SK-N-MC (cell line): ENCODE measurements around the gene PAPOLA.

Source experiments
- DNase-seq: peaks from one replicate; pipeline ENCODE4 v3.0.0-alpha.2; 2011; ENCODE audit warnings: low read depth, low spot score
- H3K27ac ChIP-seq: fragments of 200-600 bp; sonication (generic); 2 replicates; pipeline ENCODE4 v1.5.1; 2016; ENCODE audit warnings: mixed run types
- H3K36me3 ChIP-seq: fragments of 200-600 bp; sonication (generic); 2 replicates; pipeline ENCODE4 v1.6.1; 2017; ENCODE audit warnings: antibody characterized with exemption, low read length, mixed read lengths; ENCODE audit not compliant: insufficient read depth
- H3K4me3 ChIP-seq: fragments of 200-600 bp; sonication (generic); 2 replicates; pipeline ENCODE4 v1.5.1; 2016
- H3K9ac ChIP-seq: fragments of 200-600 bp; sonication (generic); 2 replicates; pipeline ENCODE4 v1.8.0; 2017; ENCODE audit warnings: mixed run types, mixed read lengths; ENCODE audit not compliant: insufficient read length
- H3K9me3 ChIP-seq: fragments of 200-600 bp; sonication (generic); 2 replicates; pipeline ENCODE4 v1.6.1; 2017; ENCODE audit warnings: low read depth, mild to moderate bottlenecking, antibody characterized with exemption, low read length, moderate library complexity, mixed read lengths
- EZH2 ChIP-seq: fragments of 200-600 bp; sonication (generic); IDR thresholded peaks from one replicate; pipeline ENCODE4 v1.6.1; 2017; ENCODE audit warnings: antibody characterized with exemption
- FOXP2 ChIP-seq: optimal IDR thresholded peaks from 2 replicates; pipeline ENCODE3; 2011; ENCODE audit warnings: mild to moderate bottlenecking, moderate library complexity; ENCODE audit not compliant: insufficient read depth; ENCODE audit errors: extremely low read length, control extremely low read depth
- POLR2AphosphoS5 ChIP-seq: IDR thresholded peaks from 2 replicates; pipeline ENCODE4 v1.6.1; 2012; ENCODE audit warnings: mild to moderate bottlenecking, low read depth, low read length, borderline replicate concordance

PAPOLA gene

DNA sequence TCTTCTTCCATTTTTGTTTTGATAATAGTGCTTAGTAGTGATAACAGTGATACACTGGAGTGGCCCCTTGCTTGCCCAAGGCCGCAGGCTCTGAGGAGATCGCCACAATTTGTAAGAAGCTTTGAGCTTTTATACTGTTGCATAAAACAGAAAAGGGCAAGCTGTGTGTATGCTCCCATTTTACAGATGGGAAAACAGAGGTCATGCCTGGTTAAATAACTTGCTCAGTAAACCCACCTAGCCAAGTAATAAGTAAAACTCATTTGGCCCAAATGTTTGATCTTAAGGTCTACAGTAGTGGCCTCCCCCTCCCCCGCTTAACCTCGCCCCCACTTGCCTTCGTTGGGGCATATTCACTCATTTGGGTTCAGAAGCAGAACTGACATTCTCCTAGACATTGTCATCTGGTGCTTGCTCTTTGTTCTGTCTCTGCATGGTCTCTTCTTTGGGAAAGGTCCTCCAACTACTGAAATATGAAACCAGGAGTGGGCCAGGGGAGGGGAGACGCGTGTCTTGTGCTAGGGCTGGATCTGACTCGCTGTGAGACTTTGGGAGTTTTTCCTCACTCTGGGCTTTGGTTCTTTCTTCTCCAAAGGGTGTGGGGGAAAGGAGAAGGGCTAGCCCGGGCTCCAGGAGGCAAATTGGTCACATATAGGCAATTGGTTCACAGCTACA lies 88.1 kb downstream of the PAPOLA start:
- no peaks in the 10 kb centered on the region for H3K9me3 ChIP-seq
- H3K4me3 ChIP-seq, result no peak overlapping the region
- no peak overlapping the region for H3K9ac ChIP-seq
- TF ChIP-seq FOXP2 (no peak), POLR2AphosphoS5 (no peak), EZH2 (no peak)
- no peak overlapping the region for H3K27ac ChIP-seq
- H3K36me3 ChIP-seq, result no peaks in the 10 kb centered on the region
- no peak for DNase-seq

GRCh38 chr14:96592591-96593386 lies 90.6 kb downstream of the PAPOLA start:
- no peaks in the 10 kb centered on the region for H3K36me3 ChIP-seq
- H3K4me3 ChIP-seq, result no peak overlapping the region
- H3K9me3 ChIP-seq, result no peaks in the 10 kb centered on the region
- H3K9ac ChIP-seq, result no peak overlapping the region
- TF ChIP-seq EZH2 (no peak), POLR2AphosphoS5 (no peak), FOXP2 (no peak)
- DNase-seq, result no peak
- no peak overlapping the region for H3K27ac ChIP-seq

GRCh38 chr14:96594961-96595360 lies 92.8 kb downstream of the PAPOLA start:
- Histone ChIP-seq H3K9ac (no peak overlapping the region), H3K9me3 (no peaks in the 10 kb centered on the region), H3K4me3 (no peak overlapping the region), H3K27ac (no peak overlapping the region), H3K36me3 (no peaks in the 10 kb centered on the region)
- DNase-seq, result no peak
- TF ChIP-seq FOXP2 (no peak), POLR2AphosphoS5 (no peak), EZH2 (no peak)

DNA sequence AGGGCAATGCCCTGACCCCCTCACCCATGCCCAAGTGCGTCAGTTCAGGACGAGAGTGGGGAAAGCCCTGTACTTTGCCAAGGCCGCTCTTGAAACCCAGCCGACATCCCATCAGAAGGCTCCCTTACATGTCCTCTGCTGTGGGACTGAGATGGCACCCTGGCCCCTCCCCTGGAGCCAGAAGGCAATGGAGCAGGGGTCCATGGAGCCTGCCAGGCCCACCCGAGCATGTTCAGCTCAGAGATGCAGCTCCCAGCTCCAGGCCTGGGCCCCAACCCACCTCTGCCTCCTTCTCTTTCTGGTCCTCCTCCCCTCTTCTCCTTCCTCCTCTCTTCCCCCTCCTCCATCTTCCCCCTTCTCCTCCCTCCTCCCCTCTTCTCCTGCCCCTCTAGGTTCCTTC lies 95.5 kb downstream of the PAPOLA start:
- TF ChIP-seq EZH2 (no peak), POLR2AphosphoS5 (no peak), FOXP2 (no peak)
- no peaks in the 10 kb centered on the region for H3K36me3 ChIP-seq
- H3K4me3 ChIP-seq, result no peak overlapping the region
- H3K9me3 ChIP-seq, result no peaks in the 10 kb centered on the region
- H3K9ac ChIP-seq, result no peak overlapping the region
- H3K27ac ChIP-seq, result no peak overlapping the region
- no peak for DNase-seq

DNA sequence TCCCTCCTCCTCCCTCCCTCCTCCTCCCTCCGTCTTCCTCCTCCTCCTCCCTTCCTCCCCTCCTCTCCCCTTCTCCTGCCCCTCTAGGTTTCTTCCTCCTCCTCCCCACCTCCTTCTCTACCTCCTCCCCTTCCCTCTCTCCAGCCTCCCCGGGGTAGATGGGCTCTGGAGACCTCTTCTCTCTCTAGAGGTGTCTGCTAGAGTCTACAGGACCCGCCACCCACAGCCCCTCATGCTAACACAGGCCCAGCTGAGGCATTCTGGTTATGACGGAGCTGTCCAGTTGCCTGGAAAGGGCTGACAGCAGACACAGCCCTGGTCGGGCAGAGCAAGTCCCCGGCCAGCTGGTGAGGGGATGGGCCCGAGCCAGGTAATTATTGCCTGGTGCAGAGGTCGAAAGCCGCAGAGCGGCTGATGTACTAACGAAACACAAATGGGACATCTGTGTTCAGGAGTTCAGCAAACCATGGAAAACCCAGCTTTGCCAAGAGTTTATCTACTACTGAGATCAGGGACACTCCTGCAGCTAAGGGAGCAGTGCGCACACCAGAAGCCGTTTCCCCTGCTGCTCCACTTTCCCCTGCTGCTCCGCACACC lies 96.2 kb downstream of the PAPOLA start:
- TF ChIP-seq POLR2AphosphoS5 (no peak), FOXP2 (no peak), EZH2 (no peak)
- Histone ChIP-seq H3K27ac (no peak overlapping the region), H3K36me3 (no peaks in the 10 kb centered on the region), H3K9ac (no peak overlapping the region), H3K9me3 (no peaks in the 10 kb centered on the region), H3K4me3 (no peak overlapping the region)
- DNase-seq, result no peak

GRCh38 chr14:96599076-96599475 lies 96.9 kb downstream of the PAPOLA start:
- Histone ChIP-seq H3K9ac (no peak overlapping the region), H3K27ac (no peak overlapping the region)

DNA sequence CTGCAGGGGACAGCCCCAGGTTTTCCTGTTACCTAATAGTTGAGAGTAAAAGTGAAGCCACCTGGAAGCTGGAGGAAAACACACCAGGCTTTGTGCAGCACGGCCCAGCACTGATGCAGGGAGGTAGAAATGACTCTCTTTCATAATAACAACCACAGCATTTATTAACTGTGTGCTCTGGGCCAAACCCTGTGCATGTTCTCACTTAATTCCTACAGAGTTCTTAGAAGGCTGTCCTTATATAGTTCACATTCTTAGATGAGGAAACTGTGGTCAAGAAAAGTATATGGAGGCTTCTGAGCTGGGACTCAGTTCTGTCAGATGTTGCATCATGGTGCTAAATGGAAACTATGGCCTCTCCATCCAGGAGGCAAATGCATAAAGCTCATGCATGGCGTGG lies 100.0 kb downstream of the PAPOLA start:
- no peaks in the 10 kb centered on the region for H3K9me3 ChIP-seq
- TF ChIP-seq FOXP2 (no peak), POLR2AphosphoS5 (no peak), EZH2 (no peak)
- H3K27ac ChIP-seq, result no peak overlapping the region
- no peak overlapping the region for H3K4me3 ChIP-seq
- H3K9ac ChIP-seq, result no peak overlapping the region
- DNase-seq, result no peak
- no peaks in the 10 kb centered on the region for H3K36me3 ChIP-seq

More at GRCh38 chr14:96599076-96599475, 96.9 kb downstream of the PAPOLA start:
- H3K4me3 ChIP-seq, result no peak overlapping the region
- no peaks in the 10 kb centered on the region for H3K36me3 ChIP-seq
- H3K9me3 ChIP-seq, result no peaks in the 10 kb centered on the region
- TF ChIP-seq FOXP2 (no peak), POLR2AphosphoS5 (no peak), EZH2 (no peak)
- no peak for DNase-seq

- Histone ChIP-seq H3K9me3 (no peaks in the 10 kb centered on the region), H3K27ac (no peak overlapping the region), H3K4me3 (no peak overlapping the region), H3K36me3 (no peaks in the 10 kb centered on the region), H3K9ac (no peak overlapping the region)
- TF ChIP-seq EZH2 (no peak), POLR2AphosphoS5 (no peak), FOXP2 (no peak)
- no peak for DNase-seq
Observed at GRCh38 chr14:96603350-96604255, 101.4 kb downstream of the PAPOLA start.
